OCI-LY7 (cell line): Measurements from ENCODE around the gene CHRNB4. TPM values are rescaled to one million over a fixed set of nuclear protein-coding genes. Genes with fewer than 3 reads are reported as not detected.

Experiments
- BruUV-seq: library from RNA; stranded (reverse); fragments of 400-500 nt; replicated peaks from 2 replicates; lab custom pipeline; 2021; lab: Mats Ljungman, UMichigan
- CTCF ChIA-PET: fragments of 300-600 bp; sonication (Branson Sonifier 250); formaldehyde crosslinking; loops from one replicate; lab custom pipeline; 2022; ENCODE audit warnings: antibody characterized with exemption; ENCODE audit not compliant: unreplicated experiment; lab: Charles Lee
- POLR2A ChIA-PET: fragments of 300-600 bp; sonication (Branson Sonifier 250); formaldehyde crosslinking; loops from one replicate; lab custom pipeline; 2022; ENCODE audit warnings: antibody characterized with exemption; lab: Charles Lee
- DNase-seq: peaks from one replicate; pipeline ENCODE4 v3.0.0-alpha.2; 2015; ENCODE audit warnings: low spot score
- H2AFZ ChIP-seq: fragments of 200-600 bp; sonication (generic), shearing (Covaris generic); 2 replicates; pipeline ENCODE4 v1.6.1; 2014; ENCODE audit warnings: mild to moderate bottlenecking, antibody characterized with exemption, low read length, moderate library complexity
- H3K27ac ChIP-seq: fragments of 200-600 bp; sonication (generic); 2 replicates; pipeline ENCODE4 v1.5.1; 2014; ENCODE audit warnings: mixed run types, low read depth, mild to moderate bottlenecking, moderate library complexity, low read length, inconsistent platforms; ENCODE audit not compliant: poor library complexity, severe bottlenecking
- H3K36me3 ChIP-seq: fragments of 200-600 bp; sonication (generic); 2 replicates; pipeline ENCODE4 v1.6.1; 2014; ENCODE audit warnings: mild to moderate bottlenecking, antibody characterized with exemption, low read length, moderate library complexity, mixed read lengths; ENCODE audit not compliant: insufficient read depth
- H3K4me1 ChIP-seq: fragments of 200-600 bp; sonication (generic); 2 replicates; pipeline ENCODE4 v1.5.1; 2014; ENCODE audit warnings: mild to moderate bottlenecking, low read length; ENCODE audit not compliant: insufficient read depth, poor library complexity, severe bottlenecking
- H3K4me2 ChIP-seq: fragments of 200-600 bp; sonication (generic); 2 replicates; pipeline ENCODE4 v1.6.1; 2014; ENCODE audit warnings: mild to moderate bottlenecking, low read length
- H3K4me3 ChIP-seq: fragments of 200-600 bp; sonication (generic); 2 replicates; pipeline ENCODE4 v1.5.1; 2014; ENCODE audit warnings: mild to moderate bottlenecking, low read depth, low read length; ENCODE audit not compliant: poor library complexity, severe bottlenecking
- H3K79me2 ChIP-seq: fragments of 200-600 bp; sonication (generic); 2 replicates; pipeline ENCODE4 v1.6.1; 2016; ENCODE audit warnings: low read depth, mild to moderate bottlenecking, low read length, moderate library complexity, mixed read lengths; ENCODE audit not compliant: insufficient read depth
- H3K9me2 ChIP-seq: fragments of 200-600 bp; sonication (generic); 2 replicates; pipeline ENCODE4 v1.6.1; 2016; ENCODE audit warnings: mild to moderate bottlenecking, low read length, mixed read lengths; ENCODE audit not compliant: insufficient read depth
- H3K9me3 ChIP-seq: fragments of 200-600 bp; sonication (generic); 2 replicates; pipeline ENCODE4 v1.6.1; 2014; ENCODE audit warnings: mild to moderate bottlenecking, mixed run types, low read length, mixed read lengths
- H4K20me1 ChIP-seq: fragments of 200-600 bp; sonication (generic); 2 replicates; pipeline ENCODE4 v1.6.1; 2014; ENCODE audit warnings: mild to moderate bottlenecking, antibody characterized with exemption, low read length, moderate library complexity, mixed read lengths; ENCODE audit not compliant: insufficient read depth
- CTCF ChIP-seq: fragments of 200-600 bp; sonication (generic); conservative IDR thresholded peaks from 2 replicates; pipeline ENCODE4 v1.5.1; 2014; ENCODE audit warnings: mild to moderate bottlenecking, antibody characterized with exemption, low read length, moderate library complexity, mixed read lengths
- EZH2phosphoT487 ChIP-seq: fragments of 200-600 bp; sonication (generic); IDR thresholded peaks from 2 replicates; pipeline ENCODE4 v1.6.1; 2018; ENCODE audit warnings: low read depth, borderline replicate concordance, mild to moderate bottlenecking, mixed run types, antibody characterized with exemption, low read length, moderate library complexity, mixed read lengths
- intact Hi-C: fragments of 100-400 bp; cut with micrococcal nuclease; formaldehyde crosslinking; loops from one replicate; pipeline ENCODE4 v1.10.0; 2022; ENCODE audit not compliant: unreplicated experiment
- total RNA-seq, 2 experiments: library from RNA; depleted of rRNA in 1 of 2; stranded (reverse); fragments of >200 nt in 1 of 2; shearing (Covaris generic) in 1 of 2; gene quantifications; 2 replicates each; pipeline ENCODE4 v1.2.3, GENCODE V29; 2014 to 2022

Gene CHRNB4
- total RNA-seq, 2 experiments from 2014 or later: not detected

GRCh38 chr15:78654272-78654671 is 13.3 kb upstream of the CHRNB4 start:
- no TSS peak for BruUV-seq
- no peaks in the 10 kb centered on the region for H4K20me1 ChIP-seq
- H3K4me2 ChIP-seq: no peak overlapping the region
- no peaks in the 10 kb centered on the region for H3K9me3 ChIP-seq
- no peak overlapping the region for H2AFZ ChIP-seq
- no peak for DNase-seq
- no peak overlapping the region for H3K4me3 ChIP-seq
- no peaks in the 10 kb centered on the region for H3K79me2 ChIP-seq
- POLR2A ChIA-PET: no interaction called here
- CTCF ChIA-PET: no interaction called here
- intact Hi-C loops: no loop called here
- TF ChIP-seq EZH2phosphoT487 (no peak), CTCF (no peak)
- H3K9me2 ChIP-seq: no peaks in the 10 kb centered on the region
- H3K4me1 ChIP-seq: no peaks in the 10 kb centered on the region
- no peaks in the 10 kb centered on the region for H3K36me3 ChIP-seq
- no peak overlapping the region for H3K27ac ChIP-seq

- H4K20me1 ChIP-seq: no peaks in the 10 kb centered on the region
- ChIA-PET POLR2A (interaction anchor here (0.7 kb wide), 2 partner anchors 64 to 83 kb away, joined by 3 read pairs; no protein-coding TSS in a partner anchor), CTCF (no interaction called here)
- H3K4me3 ChIP-seq: no peak overlapping the region
- intact Hi-C loops: no loop called here
- no peaks in the 10 kb centered on the region for H3K4me1 ChIP-seq
- no peak overlapping the region for H3K27ac ChIP-seq
- H3K9me2 ChIP-seq: no peaks in the 10 kb centered on the region
- H3K79me2 ChIP-seq: no peaks in the 10 kb centered on the region
- no peak overlapping the region for H2AFZ ChIP-seq
- no peak for DNase-seq
- TF ChIP-seq EZH2phosphoT487 (no peak), CTCF (no peak)
- no TSS peak for BruUV-seq
- H3K9me3 ChIP-seq: no peaks in the 10 kb centered on the region
- no peaks in the 10 kb centered on the region for H3K36me3 ChIP-seq
- H3K4me2 ChIP-seq: no peak overlapping the region
Measured at GRCh38 chr15:78651930-78652615, 11.1 kb upstream of the CHRNB4 start.

DNA sequence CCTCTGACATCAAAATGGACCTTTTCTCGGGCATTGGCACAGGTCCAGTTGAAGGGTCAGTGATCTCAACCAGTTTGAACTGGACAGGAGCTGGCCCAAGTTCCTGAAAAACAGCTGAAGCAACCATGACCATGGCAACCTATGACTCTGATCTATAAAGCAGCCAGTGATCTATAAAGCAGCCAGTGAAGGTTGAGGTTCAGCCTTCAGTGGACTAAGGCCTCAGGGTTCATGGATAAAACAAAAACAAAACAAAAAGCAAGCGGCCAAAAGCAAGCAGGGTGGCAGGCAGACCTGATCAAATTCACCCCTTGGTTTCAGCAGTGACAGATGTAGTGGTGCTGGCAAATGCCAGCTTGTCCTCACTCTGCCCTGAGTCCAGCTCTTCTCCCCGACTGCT is 10.0 kb upstream of the CHRNB4 start:
- H3K4me2 ChIP-seq: no peak overlapping the region
- H3K9me3 ChIP-seq: no peaks in the 10 kb centered on the region
- H3K4me1 ChIP-seq: no peaks in the 10 kb centered on the region
- intact Hi-C loops: no loop called here
- DNase-seq: no peak
- H2AFZ ChIP-seq: no peak overlapping the region
- no peaks in the 10 kb centered on the region for H4K20me1 ChIP-seq
- no peak overlapping the region for H3K4me3 ChIP-seq
- no peak overlapping the region for H3K27ac ChIP-seq
- H3K9me2 ChIP-seq: no peaks in the 10 kb centered on the region
- H3K36me3 ChIP-seq: no peaks in the 10 kb centered on the region
- no peaks in the 10 kb centered on the region for H3K79me2 ChIP-seq
- CTCF ChIA-PET: no interaction called here
- POLR2A ChIA-PET: interaction anchor here (0.7 kb wide), 1 partner anchor 81 kb away, joined by 3 read pairs; no protein-coding TSS in a partner anchor
- TF ChIP-seq CTCF (no peak), EZH2phosphoT487 (no peak)
- no TSS peak for BruUV-seq
